SK-N-SH treated with all-trans-retinoic acid at 6 μM for 48 hours (cell line): ENCODE results near the gene TYW5.

ENCODE experiments used
- ATAC-seq: fragments of 200-7000 bp; cut with Tn5 transposase; 3 replicates; pipeline ENCODE4 v1.9.1; 2020; ENCODE audit warnings: mild to moderate bottlenecking, moderate library complexity
- ARNTL ChIP-seq: fragments of 450-650 bp; formaldehyde crosslinking; IDR thresholded peaks from 2 replicates; pipeline ENCODE4 v1.5.0; 2020; ENCODE audit warnings: low read depth, mild to moderate bottlenecking, moderate library complexity, borderline replicate concordance
- BACH2 ChIP-seq: fragments of 250-450 bp; sonication (Bioruptor Pico); IDR thresholded peaks from 2 replicates; pipeline ENCODE4 v1.9.0; 2021; ENCODE audit warnings: mild to moderate bottlenecking, borderline replicate concordance
- CREB5 ChIP-seq: fragments of 250-450 bp; sonication (Bioruptor Pico); IDR thresholded peaks from 2 replicates; pipeline ENCODE4 v1.5.1; 2020; ENCODE audit warnings: low read depth, mild to moderate bottlenecking, moderate library complexity
- CSDC2 ChIP-seq: fragments of 250-450 bp; sonication (Bioruptor Pico); IDR thresholded peaks from 2 replicates; pipeline ENCODE4 v1.5.0; 2020; ENCODE audit warnings: mild to moderate bottlenecking, moderate library complexity
- CSRNP3 ChIP-seq: fragments of 250-450 bp; sonication (Bioruptor Pico); IDR thresholded peaks from 2 replicates; pipeline ENCODE4 v1.5.1; 2021; ENCODE audit warnings: mild to moderate bottlenecking, moderate library complexity
- ESRRG ChIP-seq: fragments of 250-450 bp; sonication (Bioruptor Pico); IDR thresholded peaks from 2 replicates; pipeline ENCODE4 v1.6.1; 2021; ENCODE audit warnings: mild to moderate bottlenecking
- GLIS3 ChIP-seq: fragments of 250-450 bp; sonication (Bioruptor Pico); IDR thresholded peaks from 2 replicates; pipeline ENCODE4 v1.5.0; 2020; ENCODE audit warnings: mild to moderate bottlenecking, moderate library complexity
- ISL1 ChIP-seq: fragments of 250-450 bp; sonication (Bioruptor Pico); IDR thresholded peaks from 2 replicates; pipeline ENCODE4 v2.1.2; 2022; ENCODE audit warnings: mild to moderate bottlenecking, moderate library complexity
- OSR1 ChIP-seq: fragments of 250-450 bp; sonication (Bioruptor Pico); IDR thresholded peaks from 2 replicates; pipeline ENCODE4 v1.8.0; 2022; ENCODE audit warnings: moderate library complexity, mild to moderate bottlenecking, inconsistent platforms
- PATZ1 ChIP-seq: fragments of 250-450 bp; sonication (Bioruptor Pico); IDR thresholded peaks from 2 replicates; pipeline ENCODE4 v1.8.0; 2020; ENCODE audit warnings: mild to moderate bottlenecking, moderate library complexity, borderline replicate concordance
- POU6F1 ChIP-seq: fragments of 250-450 bp; sonication (Bioruptor Pico); IDR thresholded peaks from 2 replicates; pipeline ENCODE4 v1.8.0; 2021; ENCODE audit warnings: low read depth, mild to moderate bottlenecking, moderate library complexity, borderline replicate concordance
- RARB ChIP-seq: fragments of 250-450 bp; sonication (Bioruptor Pico); IDR thresholded peaks from 2 replicates; pipeline ENCODE4 v1.8.0; 2021; ENCODE audit warnings: mild to moderate bottlenecking, moderate library complexity
- SNAI2 ChIP-seq: fragments of 250-450 bp; sonication (Bioruptor Pico); IDR thresholded peaks from 2 replicates; pipeline ENCODE4 v1.5.0; 2020; ENCODE audit warnings: mild to moderate bottlenecking, moderate library complexity
- TCF4 ChIP-seq: fragments of 250-450 bp; sonication (Bioruptor Pico); IDR thresholded peaks from 2 replicates; pipeline ENCODE4 v1.8.0; 2021; ENCODE audit warnings: mild to moderate bottlenecking, moderate library complexity, borderline replicate concordance
- TOX ChIP-seq: fragments of 250-450 bp; sonication (Bioruptor Pico); IDR thresholded peaks from 2 replicates; pipeline ENCODE4 v1.8.0; 2021; ENCODE audit warnings: mild to moderate bottlenecking, moderate library complexity, borderline replicate concordance
- ZC3H10 ChIP-seq: fragments of 250-450 bp; sonication (Bioruptor Pico); IDR thresholded peaks from 2 replicates; pipeline ENCODE4 v1.5.1; 2021; ENCODE audit warnings: mild to moderate bottlenecking, moderate library complexity
- ZFP3 ChIP-seq: fragments of 250-450 bp; sonication (Bioruptor Pico); IDR thresholded peaks from 2 replicates; pipeline ENCODE4 v1.5.0; 2020; ENCODE audit warnings: mild to moderate bottlenecking, moderate library complexity
- ZFP30 ChIP-seq: fragments of 450-650 bp; formaldehyde crosslinking; IDR thresholded peaks from 2 replicates; pipeline ENCODE4 v1.5.0; 2022; ENCODE audit warnings: mild to moderate bottlenecking, moderate library complexity
- ZNF565 ChIP-seq: fragments of 450-650 bp; formaldehyde crosslinking; conservative IDR thresholded peaks from 2 replicates; pipeline ENCODE4 v1.5.0; 2020; ENCODE audit warnings: low read depth, mild to moderate bottlenecking, moderate library complexity
- ZNF70 ChIP-seq: fragments of 450-650 bp; formaldehyde crosslinking; IDR thresholded peaks from 2 replicates; pipeline ENCODE4 v1.5.0; 2020; ENCODE audit warnings: mild to moderate bottlenecking, moderate library complexity
- ZNF8 ChIP-seq: fragments of 450-650 bp; formaldehyde crosslinking; IDR thresholded peaks from 2 replicates; pipeline ENCODE4 v1.5.0; 2020; ENCODE audit warnings: mild to moderate bottlenecking, moderate library complexity

The TYW5 gene

GRCh38 chr2:199982126-199982843 is 27.0 kb upstream of the TYW5 start:
- TF ChIP-seq RARB (no peak), TOX (CRISPR knock-in tag) (no peak), OSR1 (CRISPR knock-in tag) (no peak), BACH2 (no peak), ZC3H10 (no peak), ARNTL (no peak), TCF4 (CRISPR knock-in tag) (no peak), ISL1 (no peak), ZNF8 (CRISPR knock-in tag) (no peak)
- no peak for ATAC-seq

DNA sequence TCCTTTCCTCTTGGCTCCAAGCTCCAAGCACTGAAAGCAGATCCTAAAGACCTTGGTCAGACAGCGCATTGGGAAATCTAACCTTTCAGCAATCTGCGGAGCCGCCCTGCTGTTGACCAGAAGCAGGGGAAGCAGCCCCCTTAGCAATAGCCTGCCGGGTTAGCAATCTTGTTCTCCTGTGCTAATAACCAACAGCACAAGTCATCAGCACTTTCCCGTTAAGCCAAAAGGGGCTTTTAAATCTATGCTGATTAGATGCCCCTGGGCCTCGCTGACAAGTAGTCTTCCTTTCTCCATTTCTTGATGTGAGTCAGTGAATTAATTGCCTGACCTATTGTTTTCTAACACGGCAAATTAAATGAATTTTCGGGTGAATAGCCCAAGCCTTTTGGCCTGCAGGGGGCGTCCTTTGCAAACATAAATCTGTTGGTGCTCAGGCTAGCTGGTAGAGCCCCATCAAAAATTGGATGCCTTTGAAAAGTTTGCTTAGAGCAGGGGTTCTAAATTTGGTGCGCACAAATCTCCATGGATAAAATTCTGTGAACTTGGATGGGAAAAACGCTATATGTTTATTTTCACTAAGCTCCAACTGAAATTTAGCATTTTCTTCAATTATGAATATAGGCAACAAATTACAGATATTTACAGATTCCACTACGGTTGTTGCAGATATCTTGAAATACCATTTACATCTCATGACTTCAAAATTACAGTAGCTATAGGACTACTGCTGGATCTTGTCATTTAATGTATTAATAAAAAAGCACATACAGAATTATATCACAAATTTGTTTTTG is 24.7 kb upstream of the TYW5 start:
- ATAC-seq: peak; percentile 85
- no peak for TF ChIP-seq ZFP30 (CRISPR knock-in tag)
- no peak for TF ChIP-seq ZNF70 (CRISPR knock-in tag)
- no peak for TF ChIP-seq RARB
- no peak for TF ChIP-seq CSRNP3
- no peak for TF ChIP-seq ISL1
- TF ChIP-seq CSDC2 (CRISPR knock-in tag): no peak
- TF ChIP-seq SNAI2 (CRISPR knock-in tag): no peak
- no peak for TF ChIP-seq ZFP3 (CRISPR knock-in tag)
- TF ChIP-seq OSR1 (CRISPR knock-in tag): no peak
- no peak for TF ChIP-seq GLIS3 (CRISPR knock-in tag)
- no peak for TF ChIP-seq ESRRG (CRISPR knock-in tag)
- TF ChIP-seq BACH2: no peak
- TF ChIP-seq TCF4 (CRISPR knock-in tag): no peak
- TF ChIP-seq ZNF565: no peak
- TF ChIP-seq CREB5: no peak
- no peak for TF ChIP-seq POU6F1

- TF ChIP-seq TOX (CRISPR knock-in tag): no peak
- TF ChIP-seq ZNF70 (CRISPR knock-in tag): no peak
- TF ChIP-seq ZFP3 (CRISPR knock-in tag): no peak
- TF ChIP-seq CSDC2 (CRISPR knock-in tag): no peak
- no peak for TF ChIP-seq POU6F1
- TF ChIP-seq SNAI2 (CRISPR knock-in tag): no peak
- no peak for TF ChIP-seq PATZ1 (CRISPR knock-in tag)
- TF ChIP-seq ISL1: no peak
- TF ChIP-seq CSRNP3: no peak
- no peak for TF ChIP-seq ESRRG (CRISPR knock-in tag)
- TF ChIP-seq ZFP30 (CRISPR knock-in tag): no peak
- TF ChIP-seq, all 23 proteins: peak for 0
- ATAC-seq: peak; percentile 33; the same call in 2 of the 3 replicates
These were observed 24.1 kb upstream of the TYW5 start for GRCh38 chr2:199979398-199979797.
